ENCODE data around the gene DPF3.

DPF3 gene

GRCh38 chr14:72578514-72578913 lies 315.4 kb downstream of the DPF3 start:
- no peak overlapping the region for H2AFZ ChIP-seq (ENCODE audit: low read depth, low read length, severe bottlenecking)
- no peak overlapping the region for H3K4me3 ChIP-seq (ENCODE audit: insufficient read depth, low read length, poor library complexity, severe bottlenecking)
- H3F3A ChIP-seq (ENCODE audit: insufficient read depth), result no peaks in the 10 kb centered on the region
- no peaks in the 10 kb centered on the region for H3K27me3 ChIP-seq (ENCODE audit: low read length)
- H3K9me2 ChIP-seq (replicated peaks; ENCODE audit: insufficient read depth, low read length), result no peaks in the 10 kb centered on the region
- no peaks in the 10 kb centered on the region for H3K36me3 ChIP-seq (ENCODE audit: low read length)
- H3K27ac ChIP-seq (ENCODE audit: low read depth, low read length), result no peak overlapping the region
- H3K4me2 ChIP-seq (ENCODE audit: low read depth, low read length, poor library complexity, severe bottlenecking), result no peak overlapping the region
- H3K79me2 ChIP-seq (ENCODE audit: insufficient read depth, low read length), result no peaks in the 10 kb centered on the region
- no peaks in the 10 kb centered on the region for H3K9me3 ChIP-seq (ENCODE audit: insufficient read depth, low read length)
- TF ChIP-seq EZH2phosphoT487 (conservative IDR thresholded peaks at IDR 0.05; ENCODE audit: low read length), result no peak
- TF ChIP-seq, protein P1, sequence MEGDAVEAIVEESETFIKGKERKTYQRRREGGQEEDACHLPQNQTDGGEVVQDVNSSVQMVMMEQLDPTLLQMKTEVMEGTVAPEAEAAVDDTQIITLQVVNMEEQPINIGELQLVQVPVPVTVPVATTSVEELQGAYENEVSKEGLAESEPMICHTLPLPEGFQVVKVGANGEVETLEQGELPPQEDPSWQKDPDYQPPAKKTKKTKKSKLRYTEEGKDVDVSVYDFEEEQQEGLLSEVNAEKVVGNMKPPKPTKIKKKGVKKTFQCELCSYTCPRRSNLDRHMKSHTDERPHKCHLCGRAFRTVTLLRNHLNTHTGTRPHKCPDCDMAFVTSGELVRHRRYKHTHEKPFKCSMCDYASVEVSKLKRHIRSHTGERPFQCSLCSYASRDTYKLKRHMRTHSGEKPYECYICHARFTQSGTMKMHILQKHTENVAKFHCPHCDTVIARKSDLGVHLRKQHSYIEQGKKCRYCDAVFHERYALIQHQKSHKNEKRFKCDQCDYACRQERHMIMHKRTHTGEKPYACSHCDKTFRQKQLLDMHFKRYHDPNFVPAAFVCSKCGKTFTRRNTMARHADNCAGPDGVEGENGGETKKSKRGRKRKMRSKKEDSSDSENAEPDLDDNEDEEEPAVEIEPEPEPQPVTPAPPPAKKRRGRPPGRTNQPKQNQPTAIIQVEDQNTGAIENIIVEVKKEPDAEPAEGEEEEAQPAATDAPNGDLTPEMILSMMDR (IDR thresholded peaks at IDR 0.05; ENCODE audit: insufficient read depth, low read length, poor library complexity, severe bottlenecking), result no peak
- H4K20me1 ChIP-seq (ENCODE audit: low read depth, low read length), result no peaks in the 10 kb centered on the region
- no peak overlapping the region for H3K9ac ChIP-seq (ENCODE audit: low read length)

- Histone ChIP-seq H3K27me3 (ENCODE audit: low read length) (no peaks in the 10 kb centered on the region), H3K4me3 (ENCODE audit: insufficient read depth, low read length, poor library complexity, severe bottlenecking) (no peak overlapping the region), H3K9me3 (ENCODE audit: insufficient read depth, low read length) (no peaks in the 10 kb centered on the region), H3K4me2 (ENCODE audit: low read depth, low read length, poor library complexity, severe bottlenecking) (no peak overlapping the region), H3K9ac (ENCODE audit: low read length) (no peak overlapping the region), H3K27ac (ENCODE audit: low read depth, low read length) (no peak overlapping the region), H3K9me2 (replicated peaks; ENCODE audit: insufficient read depth, low read length) (no peaks in the 10 kb centered on the region), H2AFZ (ENCODE audit: low read depth, low read length, severe bottlenecking) (no peak overlapping the region), H3K36me3 (ENCODE audit: low read length) (no peaks in the 10 kb centered on the region), H3F3A (ENCODE audit: insufficient read depth) (no peaks in the 10 kb centered on the region), H3K79me2 (ENCODE audit: insufficient read depth, low read length) (no peaks in the 10 kb centered on the region), H4K20me1 (ENCODE audit: low read depth, low read length) (no peaks in the 10 kb centered on the region)
- TF ChIP-seq, protein P1 (IDR thresholded peaks at IDR 0.05; ENCODE audit: insufficient read depth, low read length, poor library complexity, severe bottlenecking), result no peak
- no peak for TF ChIP-seq EZH2phosphoT487 (conservative IDR thresholded peaks at IDR 0.05; ENCODE audit: low read length)
These were observed 316.4 kb downstream of the DPF3 start for GRCh38 chr14:72577521-72577920.

GRCh38 chr14:72576258-72576657 lies 317.6 kb downstream of the DPF3 start:
- Histone ChIP-seq H3K9me2 (replicated peaks; ENCODE audit: insufficient read depth, low read length) (no peaks in the 10 kb centered on the region), H3K36me3 (ENCODE audit: low read length) (no peaks in the 10 kb centered on the region), H3K27me3 (ENCODE audit: low read length) (no peaks in the 10 kb centered on the region), H3K9ac (ENCODE audit: low read length) (no peak overlapping the region), H3K4me3 (ENCODE audit: insufficient read depth, low read length, poor library complexity, severe bottlenecking) (no peak overlapping the region), H3K27ac (ENCODE audit: low read depth, low read length) (no peak overlapping the region), H2AFZ (ENCODE audit: low read depth, low read length, severe bottlenecking) (no peak overlapping the region), H3K4me2 (ENCODE audit: low read depth, low read length, poor library complexity, severe bottlenecking) (no peak overlapping the region), H3F3A (ENCODE audit: insufficient read depth) (no peaks in the 10 kb centered on the region), H4K20me1 (ENCODE audit: low read depth, low read length) (no peaks in the 10 kb centered on the region), H3K79me2 (ENCODE audit: insufficient read depth, low read length) (no peaks in the 10 kb centered on the region), H3K9me3 (ENCODE audit: insufficient read depth, low read length) (no peaks in the 10 kb centered on the region)
- TF ChIP-seq, protein P1 (IDR thresholded peaks at IDR 0.05; ENCODE audit: insufficient read depth, low read length, poor library complexity, severe bottlenecking), result no peak
- TF ChIP-seq EZH2phosphoT487 (conservative IDR thresholded peaks at IDR 0.05; ENCODE audit: low read length), result no peak
